Astrocyte of the cerebellum (primary cell): ENCODE data around the gene SLC35A5.
"Not testable (repeated sequence)": the region's sequence is repeated elsewhere in the genome, so short reads cannot be mapped to it uniquely, and the experiment has no call there.

Experiments used
- DNase-seq: peaks from one replicate; pipeline ENCODE4 v3.0.0-alpha.2; 2011; ENCODE audit warnings: low read depth
- H3K4me3 ChIP-seq: 2 replicates; pipeline ENCODE4 v1.5.1; 2011; ENCODE audit warnings: mild to moderate bottlenecking, low read depth, low read length, moderate library complexity
- in situ Hi-C: cut with HindIII; loops from 2 replicates; pipeline ENCODE4 v1.10.0; 2017; ENCODE audit warnings: low sequenced_read_pairs
- TF ChIP-seq, protein P1 (sequence below): IDR thresholded peaks from 2 replicates; pipeline ENCODE4 v1.5.1; 2012; ENCODE audit warnings: low read length, low read depth, moderate library complexity, mild to moderate bottlenecking; ENCODE audit errors: missing control alignments

The SLC35A5 gene, protein sequence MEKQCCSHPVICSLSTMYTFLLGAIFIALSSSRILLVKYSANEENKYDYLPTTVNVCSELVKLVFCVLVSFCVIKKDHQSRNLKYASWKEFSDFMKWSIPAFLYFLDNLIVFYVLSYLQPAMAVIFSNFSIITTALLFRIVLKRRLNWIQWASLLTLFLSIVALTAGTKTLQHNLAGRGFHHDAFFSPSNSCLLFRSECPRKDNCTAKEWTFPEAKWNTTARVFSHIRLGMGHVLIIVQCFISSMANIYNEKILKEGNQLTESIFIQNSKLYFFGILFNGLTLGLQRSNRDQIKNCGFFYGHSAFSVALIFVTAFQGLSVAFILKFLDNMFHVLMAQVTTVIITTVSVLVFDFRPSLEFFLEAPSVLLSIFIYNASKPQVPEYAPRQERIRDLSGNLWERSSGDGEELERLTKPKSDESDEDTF

DNA sequence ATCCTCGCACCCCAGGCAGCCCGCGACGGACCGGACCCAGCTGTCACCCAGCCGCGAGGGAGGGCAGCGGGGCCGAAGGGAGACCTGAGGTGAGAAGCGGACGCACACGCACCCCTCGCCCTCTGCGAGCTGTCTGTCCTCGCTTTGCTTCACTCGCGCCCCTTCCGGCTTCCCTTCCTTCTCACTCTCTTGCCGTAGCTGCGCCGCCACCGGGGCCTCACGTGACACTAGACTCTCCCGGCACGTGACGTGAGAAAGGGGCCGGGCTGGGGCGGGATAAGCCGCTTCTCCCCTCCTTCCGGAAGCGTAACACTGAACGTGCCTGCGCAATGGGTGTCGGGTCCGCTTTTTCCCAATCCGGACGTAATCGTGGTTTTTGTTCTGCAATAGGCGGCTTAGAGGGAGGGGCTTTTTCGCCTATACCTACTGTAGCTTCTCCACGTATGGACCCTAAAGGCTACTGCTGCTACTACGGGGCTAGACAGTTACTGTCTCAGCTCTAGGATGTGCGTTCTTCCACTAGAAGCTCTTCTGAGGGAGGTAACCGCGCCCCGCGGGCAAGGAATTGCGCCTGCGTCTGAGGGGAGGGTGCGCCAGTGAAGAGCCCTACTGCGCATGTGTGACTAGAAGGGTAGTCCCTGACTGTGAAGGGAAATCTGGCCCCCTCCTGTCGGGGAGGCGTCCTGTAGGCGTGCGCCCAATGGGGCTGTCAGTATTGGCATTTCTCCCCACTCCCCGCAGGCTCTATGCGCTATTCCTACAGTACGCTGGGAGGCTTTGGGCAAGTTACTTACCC lies at the start of gene SLC35A5, which contains the start of gene ATG3:
TSS of gene SLC35A5 (plus strand) at position 312 of the 796 bp plus-strand sequence. CDS start 1,359 bp downstream, outside the sequence.
TSS of gene ATG3 (minus strand) at position 229 of the 796 bp plus-strand sequence. CDS start 434 bp downstream, outside the sequence.
- TF ChIP-seq, protein P1, sequence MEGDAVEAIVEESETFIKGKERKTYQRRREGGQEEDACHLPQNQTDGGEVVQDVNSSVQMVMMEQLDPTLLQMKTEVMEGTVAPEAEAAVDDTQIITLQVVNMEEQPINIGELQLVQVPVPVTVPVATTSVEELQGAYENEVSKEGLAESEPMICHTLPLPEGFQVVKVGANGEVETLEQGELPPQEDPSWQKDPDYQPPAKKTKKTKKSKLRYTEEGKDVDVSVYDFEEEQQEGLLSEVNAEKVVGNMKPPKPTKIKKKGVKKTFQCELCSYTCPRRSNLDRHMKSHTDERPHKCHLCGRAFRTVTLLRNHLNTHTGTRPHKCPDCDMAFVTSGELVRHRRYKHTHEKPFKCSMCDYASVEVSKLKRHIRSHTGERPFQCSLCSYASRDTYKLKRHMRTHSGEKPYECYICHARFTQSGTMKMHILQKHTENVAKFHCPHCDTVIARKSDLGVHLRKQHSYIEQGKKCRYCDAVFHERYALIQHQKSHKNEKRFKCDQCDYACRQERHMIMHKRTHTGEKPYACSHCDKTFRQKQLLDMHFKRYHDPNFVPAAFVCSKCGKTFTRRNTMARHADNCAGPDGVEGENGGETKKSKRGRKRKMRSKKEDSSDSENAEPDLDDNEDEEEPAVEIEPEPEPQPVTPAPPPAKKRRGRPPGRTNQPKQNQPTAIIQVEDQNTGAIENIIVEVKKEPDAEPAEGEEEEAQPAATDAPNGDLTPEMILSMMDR = no peak
- in situ Hi-C loops = no loop called here
- H3K4me3 ChIP-seq = peak within 1 kb of the TSS; percentile 95
- DNase-seq = peak; percentile 93

DNA sequence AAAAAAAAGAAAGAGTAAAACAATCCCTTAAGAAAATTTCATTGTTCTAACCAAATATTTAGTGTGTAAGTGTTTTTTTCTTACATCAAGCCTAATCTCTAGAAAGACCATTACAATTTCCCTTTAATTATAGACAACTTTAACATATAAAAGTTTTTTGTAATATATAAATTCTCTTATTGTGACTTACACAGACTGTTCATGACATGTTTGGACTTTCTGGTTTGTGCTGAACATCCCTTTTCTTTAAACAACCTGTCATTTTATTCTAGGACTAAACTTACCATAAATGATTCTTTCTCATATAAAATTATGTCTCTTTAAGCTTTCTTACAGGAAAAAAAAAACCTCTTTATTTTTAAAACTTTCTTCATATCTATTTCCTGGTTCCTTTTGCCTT lies 49.5 kb upstream of the SLC35A5 start:
- in situ Hi-C loops = loop anchor here (25.0 kb wide), 1 partner anchor 175 kb away; the partner anchor contains the start of gene CD200
- no peak for DNase-seq
- TF ChIP-seq, protein P1 = no peak
- no peak overlapping the region for H3K4me3 ChIP-seq

DNA sequence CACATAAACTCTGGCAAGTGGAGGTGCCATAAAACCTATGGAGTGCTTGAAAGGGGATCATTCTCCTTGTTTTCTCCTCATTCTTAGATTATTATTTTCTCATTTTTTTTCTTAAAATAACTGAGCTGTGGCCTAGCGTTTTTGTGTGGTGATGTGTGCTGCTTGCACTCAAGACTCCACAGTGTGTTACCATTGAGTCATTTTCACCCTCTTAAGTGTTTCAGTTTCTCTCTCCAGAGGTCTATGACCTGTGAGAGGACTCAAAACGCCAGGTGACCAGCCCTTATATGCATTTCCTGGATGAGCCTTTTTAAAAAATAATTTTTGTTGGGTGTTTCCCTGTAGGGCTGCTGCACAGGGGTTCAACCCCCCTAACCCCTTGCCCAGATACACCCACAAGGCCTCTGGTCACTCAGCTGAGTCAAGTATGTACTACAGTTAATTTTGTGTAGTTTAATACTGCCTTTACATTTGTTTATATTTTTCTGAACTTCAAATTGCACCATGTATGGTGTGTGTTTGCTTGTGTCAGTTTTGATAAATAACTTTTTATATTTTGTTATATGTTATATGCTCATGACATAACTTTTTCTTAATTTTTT lies 47.2 kb upstream of the SLC35A5 start:
- TF ChIP-seq, protein P1 = no peak
- no peak overlapping the region for H3K4me3 ChIP-seq
- in situ Hi-C loops = loop anchor here (25.0 kb wide), 1 partner anchor 177 kb away; the partner anchor contains the start of gene CD200
- no peak for DNase-seq

DNA sequence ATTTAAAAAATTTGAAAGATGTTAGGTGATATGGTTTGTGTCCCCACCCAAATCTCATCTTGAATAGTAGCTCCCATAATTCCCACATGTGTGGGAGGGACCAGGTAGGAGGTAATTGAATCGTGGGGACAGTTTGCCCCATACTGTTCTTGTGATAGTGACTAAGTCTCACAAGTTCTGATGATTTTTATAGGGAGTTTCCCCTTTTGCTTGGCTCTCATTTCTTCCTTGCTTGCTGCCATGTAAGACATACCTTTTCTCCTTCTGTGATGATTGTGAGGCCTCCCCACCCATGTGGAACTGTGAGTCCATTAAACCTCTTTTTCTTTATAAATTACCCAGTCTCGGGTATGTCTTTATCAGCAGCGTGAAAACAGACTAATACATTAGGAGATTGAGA lies 42.9 kb upstream of the SLC35A5 start:
- H3K4me3 ChIP-seq, DNase-seq: not testable (repeated sequence)
- in situ Hi-C loops = loop anchor here (25.0 kb wide), 1 partner anchor 182 kb away; the partner anchor contains the start of gene CD200

DNA sequence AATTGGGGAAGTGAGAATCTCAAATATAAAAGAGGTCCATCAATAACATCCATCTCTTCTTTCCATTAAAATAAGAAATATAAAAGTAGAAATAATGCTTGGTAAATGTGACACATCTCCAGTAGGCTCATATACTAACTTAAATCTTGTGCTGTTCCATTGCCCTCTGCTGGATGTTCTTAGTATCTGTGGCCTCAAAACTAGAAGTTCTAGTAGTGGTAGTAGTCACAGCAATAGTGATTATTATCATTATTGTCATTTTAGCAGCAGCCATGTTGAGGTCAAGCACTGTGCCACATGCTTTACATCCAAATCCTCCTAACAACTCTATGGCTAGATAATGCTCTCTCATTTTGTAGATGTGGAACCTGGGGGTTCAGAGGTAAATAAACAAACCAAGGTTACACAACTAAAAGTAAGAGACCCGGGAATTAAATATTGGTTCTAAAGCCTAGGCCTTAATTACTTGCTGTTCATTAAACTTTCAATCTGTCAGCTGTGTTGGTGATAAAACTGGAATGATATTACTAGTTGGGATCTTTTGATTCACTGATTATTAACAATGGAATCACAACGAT lies 42.3 kb upstream of the SLC35A5 start:
- no peak overlapping the region for H3K4me3 ChIP-seq
- in situ Hi-C loops = loop anchor here (25.0 kb wide), 1 partner anchor 182 kb away; the partner anchor contains the start of gene CD200
- TF ChIP-seq, protein P1 = peak; percentile 70
- peak; percentile 72 for DNase-seq

DNA sequence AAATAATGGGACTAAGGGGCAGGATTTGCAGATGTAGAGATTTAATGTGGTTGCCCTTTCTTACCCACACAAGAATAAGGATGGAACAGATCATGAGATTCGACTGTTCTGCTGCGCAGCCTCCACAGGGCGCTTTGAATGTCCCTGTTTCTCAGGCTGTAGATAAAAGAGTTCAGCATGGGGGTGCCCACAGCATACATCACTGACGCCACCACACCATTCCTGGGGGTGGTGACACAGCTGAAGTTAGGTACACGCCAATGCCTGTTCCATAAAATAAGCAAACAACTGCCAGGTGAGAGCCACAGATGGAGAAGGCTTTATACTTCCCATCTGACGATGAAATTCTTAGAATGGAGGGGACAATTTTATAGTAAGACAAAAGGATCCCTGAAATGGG lies 37.7 kb upstream of the SLC35A5 start:
- H3K4me3 ChIP-seq, DNase-seq: not testable (repeated sequence)
- in situ Hi-C loops = loop anchor here (25.0 kb wide), 1 partner anchor 187 kb away; the partner anchor contains the start of gene CD200

DNA sequence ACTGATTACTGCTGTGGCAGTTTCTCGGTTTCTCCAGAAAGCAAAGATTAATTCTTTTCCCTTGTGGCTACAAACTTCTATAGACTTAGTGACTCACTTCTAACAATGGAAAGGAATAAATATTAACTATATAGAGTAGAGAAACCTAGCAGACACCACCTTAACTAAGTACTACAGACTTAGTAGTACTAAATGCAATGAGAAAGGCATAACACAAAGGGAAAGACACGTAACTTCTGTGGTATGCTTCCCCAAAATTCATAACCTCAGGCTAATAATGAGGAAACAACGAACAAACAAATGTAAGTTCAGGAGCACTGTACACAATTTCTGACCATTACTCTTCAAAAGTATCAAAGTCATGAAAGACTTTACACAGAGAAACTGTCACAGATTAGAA lies 31.3 kb upstream of the SLC35A5 start:
- TF ChIP-seq, protein P1 = no peak
- in situ Hi-C loops = loop anchor here (25.0 kb wide), 1 partner anchor 418 kb away; no protein-coding TSS in a partner anchor
- H3K4me3 ChIP-seq = no peak overlapping the region
- no peak for DNase-seq
